Measurements from ENCODE around the gene INHBE.
"Not testable (repeated sequence)": the region's sequence is repeated elsewhere in the genome, so short reads cannot be mapped to it uniquely, and the experiment has no call there.

The INHBE gene

GRCh38 chr12:57476993-57477709 lies 22.0 kb downstream of the INHBE start:
- no peak for DNase-seq

GRCh38 chr12:57477710-57478681 lies 22.9 kb downstream of the INHBE start:
- no peak for DNase-seq

GRCh38 chr12:57479043-57479375 lies 23.9 kb downstream of the INHBE start:
- DNase-seq: no peak

- no peak for DNase-seq
Observed at GRCh38 chr12:57479376-57480115, 24.4 kb downstream of the INHBE start, which contains the start of gene ARHGAP9. Gene ARHGAP9, minus strand, starts transcription at chr12:57479866. Its CDS starts 460 bp downstream, at chr12:57479406.

- DNase-seq: no peak
Observed at GRCh38 chr12:57481671-57482070, 26.6 kb downstream of the INHBE start.

- DNase-seq: no peak
Observed at GRCh38 chr12:57483466-57483865, 28.4 kb downstream of the INHBE start.

- peak; percentile 32 for DNase-seq
Observed at GRCh38 chr12:57485695-57486094, 30.6 kb downstream of the INHBE start.

- peak; percentile 73 for DNase-seq
Observed at GRCh38 chr12:57487055-57487596, 32.0 kb downstream of the INHBE start.

GRCh38 chr12:57487597-57488401 lies 32.7 kb downstream of the INHBE start, which contains the start of gene MARS1:
Gene MARS1, plus strand, starts transcription at chr12:57488068. Its CDS starts 23 bp downstream, at chr12:57488091.
- DNase-seq: peak; percentile 99

GRCh38 chr12:57488402-57489156 lies 33.5 kb downstream of the INHBE start:
- peak; percentile 68 for DNase-seq

GRCh38 chr12:57489157-57489641 lies 34.1 kb downstream of the INHBE start:
- peak; percentile 45 for DNase-seq

- DNase-seq: no peak
Observed at GRCh38 chr12:57490126-57490525, 35.0 kb downstream of the INHBE start.

- peak; percentile 57 for DNase-seq
Observed at GRCh38 chr12:57491393-57492280, 36.5 kb downstream of the INHBE start.

GRCh38 chr12:57495051-57495701 lies 40.1 kb downstream of the INHBE start:
- DNase-seq: not testable (repeated sequence)

GRCh38 chr12:57496822-57497221 lies 41.7 kb downstream of the INHBE start:
- DNase-seq: no peak

- DNase-seq: no peak
Observed at GRCh38 chr12:57497223-57498131, 42.4 kb downstream of the INHBE start.

- DNase-seq: peak; percentile 77
Observed at GRCh38 chr12:57498132-57498502, 43.0 kb downstream of the INHBE start.

GRCh38 chr12:57498571-57498970 lies 43.5 kb downstream of the INHBE start:
- DNase-seq: no peak
